ENCODE data around the gene GABRB3. TPM values are rescaled to one million over a fixed set of nuclear protein-coding genes. Genes with fewer than 3 reads are reported as not detected.

Gene GABRB3
- total and polyA plus RNA-seq, 2 donors (not counting 1 experiment from before 2014, with no cell fraction given), result 0.07 TPM; not detected in 1

DNA sequence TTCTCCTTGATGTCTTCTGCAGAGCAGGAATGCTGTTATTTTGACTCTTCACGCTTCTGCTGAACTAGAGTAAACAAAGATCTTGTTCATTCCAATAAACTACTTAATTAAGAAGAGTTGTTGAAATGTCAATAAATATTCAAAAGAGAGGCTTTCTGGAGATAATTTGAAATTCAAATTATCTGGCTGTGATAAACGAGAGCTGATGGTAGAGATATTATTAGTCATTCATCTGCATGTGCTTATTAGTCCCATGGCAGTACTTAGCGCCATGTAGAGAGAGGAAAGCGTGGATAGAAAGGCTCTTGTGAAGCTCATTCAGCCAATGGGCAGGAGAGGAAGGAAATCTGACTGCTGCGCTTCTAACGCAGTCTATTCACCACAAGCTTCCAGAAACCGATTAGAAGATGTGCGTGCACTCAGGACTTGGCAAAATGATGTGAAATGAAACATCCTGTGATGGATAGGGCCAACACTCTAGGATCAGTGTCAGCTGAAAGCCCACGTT lies 251.1 kb downstream of the GABRB3 start:
- no peak overlapping the region for H3K4me3 Mint-ChIP-seq
- H3K27me3 Mint-ChIP-seq, result no peaks in the 10 kb centered on the region
- no peak overlapping the region for H3K27ac Mint-ChIP-seq
- POLR2A ChIA-PET, result no interaction called here
- intact Hi-C loops (cut with micrococcal nuclease), result no loop called here
- Histone ChIP-seq H3K27me3 (replicated peaks in 1 of 4; ENCODE audit: control extremely low read depth in 1 of 4, control insufficient read depth in 3 of 4, insufficient read depth in 4 of 4, low read length in 3 of 4) (no peaks in the 10 kb centered on the region), H3K4me3 (ENCODE audit: control extremely low read depth in 1 of 5, extremely low read depth in 1 of 5, insufficient read depth in 1 of 5, low read depth in 2 of 5, low read length in 4 of 5) (no peak overlapping the region), H2AFZ (ENCODE audit: insufficient read depth, low read depth, low read length, poor library complexity, severe bottlenecking) (no peak overlapping the region), H3K9ac (ENCODE audit: low read length) (no peak overlapping the region), H3K79me2 (ENCODE audit: control insufficient read depth, insufficient read depth, low read length) (no peaks in the 10 kb centered on the region), H3K9me3 (ENCODE audit: control extremely low read depth in 1 of 3, control insufficient read depth in 2 of 3, insufficient read depth in 1 of 3, low read length in 2 of 3) (peaks cover 0 to 24% (median 2%) of the 10 kb centered on the region in 3 donors), H3K4me2 (replicated peaks; ENCODE audit: low read depth, low read length, poor library complexity, severe bottlenecking) (no peak overlapping the region), H3K4me1 (ENCODE audit: control insufficient read depth in 2 of 2, insufficient read depth in 2 of 2, low read length in 2 of 2) (no peaks in the 10 kb centered on the region), H4K20me1 (ENCODE audit: control insufficient read depth, insufficient read depth, low read length, poor library complexity, severe bottlenecking) (no peaks in the 10 kb centered on the region), H3K27ac (ENCODE audit: low read length in 2 of 2) (no peak overlapping the region), H3K36me3 (replicated peaks in 1 of 2; ENCODE audit: control extremely low read depth in 1 of 2, control insufficient read depth in 1 of 2, extremely low read depth in 1 of 2, insufficient read depth in 2 of 2, low read length in 1 of 2) (no peaks in the 10 kb centered on the region)
- WGBS (ENCODE audit: insufficient coverage), result 92% methylated on average over 2 of the region's 9 CpGs
- no peak for TF ChIP-seq EZH2 (IDR thresholded peaks at IDR 0.05; ENCODE audit: borderline replicate concordance, insufficient read depth, low read depth, low read length, poor library complexity, severe bottlenecking)
- TF ChIP-seq, protein P1, sequence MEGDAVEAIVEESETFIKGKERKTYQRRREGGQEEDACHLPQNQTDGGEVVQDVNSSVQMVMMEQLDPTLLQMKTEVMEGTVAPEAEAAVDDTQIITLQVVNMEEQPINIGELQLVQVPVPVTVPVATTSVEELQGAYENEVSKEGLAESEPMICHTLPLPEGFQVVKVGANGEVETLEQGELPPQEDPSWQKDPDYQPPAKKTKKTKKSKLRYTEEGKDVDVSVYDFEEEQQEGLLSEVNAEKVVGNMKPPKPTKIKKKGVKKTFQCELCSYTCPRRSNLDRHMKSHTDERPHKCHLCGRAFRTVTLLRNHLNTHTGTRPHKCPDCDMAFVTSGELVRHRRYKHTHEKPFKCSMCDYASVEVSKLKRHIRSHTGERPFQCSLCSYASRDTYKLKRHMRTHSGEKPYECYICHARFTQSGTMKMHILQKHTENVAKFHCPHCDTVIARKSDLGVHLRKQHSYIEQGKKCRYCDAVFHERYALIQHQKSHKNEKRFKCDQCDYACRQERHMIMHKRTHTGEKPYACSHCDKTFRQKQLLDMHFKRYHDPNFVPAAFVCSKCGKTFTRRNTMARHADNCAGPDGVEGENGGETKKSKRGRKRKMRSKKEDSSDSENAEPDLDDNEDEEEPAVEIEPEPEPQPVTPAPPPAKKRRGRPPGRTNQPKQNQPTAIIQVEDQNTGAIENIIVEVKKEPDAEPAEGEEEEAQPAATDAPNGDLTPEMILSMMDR (IDR thresholded peaks at IDR 0.05), result no peak
- no peaks in the 10 kb centered on the region for H3K4me1 Mint-ChIP-seq
- ATAC-seq (ENCODE audit: low read depth) (no peak), DNase-seq (no peak)
- CTCF ChIA-PET, result no interaction called here
- H3K9me3 Mint-ChIP-seq (ENCODE audit: insufficient read depth), result peaks cover 7% of the 10 kb centered on the region

DNA sequence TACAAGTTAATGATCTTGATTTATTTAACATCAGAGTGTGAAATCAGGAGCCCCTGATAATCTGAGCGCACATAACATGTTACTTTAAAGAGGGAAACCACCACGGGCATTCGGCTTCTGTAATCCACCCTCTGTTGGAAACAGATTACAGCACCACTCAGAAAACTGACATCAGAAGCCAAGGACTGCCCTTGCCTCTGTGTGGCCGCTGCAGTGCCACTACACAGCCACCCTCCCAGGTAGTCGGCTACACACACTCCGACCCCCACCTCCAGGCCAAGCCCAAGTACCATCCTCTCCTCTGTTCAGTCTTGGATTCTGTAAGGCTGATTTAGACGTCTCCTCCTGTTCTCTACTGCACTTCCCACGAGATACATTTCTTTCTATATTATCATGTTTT lies 251.7 kb downstream of the GABRB3 start:
- ATAC-seq (ENCODE audit: low read depth) (no peak), DNase-seq (no peak)
- Histone ChIP-seq H3K4me2 (replicated peaks; ENCODE audit: low read depth, low read length, poor library complexity, severe bottlenecking) (no peak overlapping the region), H3K79me2 (ENCODE audit: control insufficient read depth, insufficient read depth, low read length) (no peaks in the 10 kb centered on the region), H3K4me1 (ENCODE audit: control insufficient read depth in 2 of 2, insufficient read depth in 2 of 2, low read length in 2 of 2) (no peaks in the 10 kb centered on the region), H3K27me3 (replicated peaks in 1 of 4; ENCODE audit: control extremely low read depth in 1 of 4, control insufficient read depth in 3 of 4, insufficient read depth in 4 of 4, low read length in 3 of 4) (no peaks in the 10 kb centered on the region), H3K27ac (ENCODE audit: low read length in 2 of 2) (no peak overlapping the region), H3K9me3 (ENCODE audit: control extremely low read depth in 1 of 3, control insufficient read depth in 2 of 3, insufficient read depth in 1 of 3, low read length in 2 of 3) (peaks cover 0 to 30% (median 1%) of the 10 kb centered on the region in 3 donors), H3K36me3 (replicated peaks in 1 of 2; ENCODE audit: control extremely low read depth in 1 of 2, control insufficient read depth in 1 of 2, extremely low read depth in 1 of 2, insufficient read depth in 2 of 2, low read length in 1 of 2) (no peaks in the 10 kb centered on the region), H3K4me3 (ENCODE audit: control extremely low read depth in 1 of 5, extremely low read depth in 1 of 5, insufficient read depth in 1 of 5, low read depth in 2 of 5, low read length in 4 of 5) (no peak overlapping the region), H3K9ac (ENCODE audit: low read length) (no peak overlapping the region), H4K20me1 (ENCODE audit: control insufficient read depth, insufficient read depth, low read length, poor library complexity, severe bottlenecking) (no peaks in the 10 kb centered on the region), H2AFZ (ENCODE audit: insufficient read depth, low read depth, low read length, poor library complexity, severe bottlenecking) (no peak overlapping the region)
- intact Hi-C loops (cut with micrococcal nuclease), result no loop called here
- Mint-ChIP-seq H3K4me1 (no peaks in the 10 kb centered on the region), H3K27me3 (no peaks in the 10 kb centered on the region), H3K27ac (no peak overlapping the region), H3K9me3 (ENCODE audit: insufficient read depth) (peaks cover 7% of the 10 kb centered on the region), H3K4me3 (no peak overlapping the region)
- ChIA-PET POLR2A (no interaction called here), CTCF (no interaction called here)
- TF ChIP-seq, protein P1 (IDR thresholded peaks at IDR 0.05), result no peak
- TF ChIP-seq EZH2 (IDR thresholded peaks at IDR 0.05; ENCODE audit: borderline replicate concordance, insufficient read depth, low read depth, low read length, poor library complexity, severe bottlenecking), result no peak
- 77% methylated on average over 6 of the region's 8 CpGs for WGBS (ENCODE audit: insufficient coverage)

All from B cell (primary cell).